Osteoblast (primary cell): Measurements from ENCODE around the gene PLCL1. TPM values are rescaled to one million over a fixed set of nuclear protein-coding genes. Genes with fewer than 3 reads are reported as not detected.

Experiments
- DNase-seq: peaks from one replicate; pipeline ENCODE4 v3.0.0; 2011; ENCODE audit warnings: low spot score, mixed read lengths; ENCODE audit not compliant: insufficient read length; ENCODE audit errors: missing footprints
- H2AFZ ChIP-seq: 2 replicates; pipeline ENCODE4 v1.6.0; 2011; ENCODE audit warnings: mild to moderate bottlenecking, low read length
- H3K27ac ChIP-seq: 2 replicates; pipeline ENCODE4 v1.5.1; 2011; ENCODE audit warnings: mild to moderate bottlenecking, low read depth, low read length, moderate library complexity
- H3K27me3 ChIP-seq: 2 replicates; pipeline ENCODE4 v1.6.0; 2012; ENCODE audit warnings: mild to moderate bottlenecking, control low read depth, inconsistent platforms, low read length, moderate library complexity; ENCODE audit not compliant: insufficient read depth
- H3K36me3 ChIP-seq: 2 replicates; pipeline ENCODE4 v1.5.1; 2011; ENCODE audit warnings: mild to moderate bottlenecking, low read length, control low read depth, moderate library complexity; ENCODE audit not compliant: insufficient read depth
- H3K4me1 ChIP-seq: 2 replicates; pipeline ENCODE4 v1.5.1; 2011; ENCODE audit warnings: mild to moderate bottlenecking, low read length, control low read depth, moderate library complexity; ENCODE audit not compliant: insufficient read depth
- H3K4me2 ChIP-seq: 2 replicates; pipeline ENCODE4 v1.6.0; 2011; ENCODE audit warnings: mild to moderate bottlenecking, low read length; ENCODE audit not compliant: insufficient read depth
- H3K4me3 ChIP-seq: fragments of 200-600 bp; sonication (generic); 3 replicates; pipeline ENCODE4 v1.5.1; 2012; ENCODE audit warnings: mild to moderate bottlenecking, low read length, inconsistent platforms; ENCODE audit not compliant: insufficient read depth
- H3K79me2 ChIP-seq: 2 replicates; pipeline ENCODE4 v1.6.0; 2012; ENCODE audit warnings: mild to moderate bottlenecking, low read length, control low read depth, inconsistent platforms; ENCODE audit not compliant: insufficient read depth
- H3K9me3 ChIP-seq: 2 replicates; pipeline ENCODE4 v1.5.1; 2011; ENCODE audit warnings: low read depth, low read length, control low read depth
- H4K20me1 ChIP-seq: 2 replicates; pipeline ENCODE4 v1.6.0; 2012; ENCODE audit warnings: mild to moderate bottlenecking, low read length, control low read depth; ENCODE audit not compliant: insufficient read depth
- total RNA-seq: library from RNA; depleted of rRNA; stranded (reverse); fragments of >200 nt; gene quantifications from 2 replicates; pipeline ENCODE4 v1.2.3, GENCODE V29; 2012
- TF ChIP-seq, protein P1 (sequence below): IDR thresholded peaks from 2 replicates; pipeline ENCODE4 v1.5.1; 2011; ENCODE audit warnings: mild to moderate bottlenecking, low read depth, low read length, moderate library complexity; ENCODE audit errors: extremely low read depth

The PLCL1 gene
- total RNA-seq = 3.2 and 4.0 TPM in 2 replicates

GRCh38 chr2:197804049-197804757 lies at the start of gene PLCL1:
TSS of gene PLCL1 (plus strand) at chr2:197804593.
- Histone ChIP-seq H3K27me3 (peaks cover 45% of the 10 kb centered on the region), H3K79me2 (no peaks in the 10 kb centered on the region), H3K36me3 (no peaks in the 10 kb centered on the region)

GRCh38 chr2:197759013-197759412 lies 45.4 kb upstream of the PLCL1 start:
- TF ChIP-seq, protein P1, sequence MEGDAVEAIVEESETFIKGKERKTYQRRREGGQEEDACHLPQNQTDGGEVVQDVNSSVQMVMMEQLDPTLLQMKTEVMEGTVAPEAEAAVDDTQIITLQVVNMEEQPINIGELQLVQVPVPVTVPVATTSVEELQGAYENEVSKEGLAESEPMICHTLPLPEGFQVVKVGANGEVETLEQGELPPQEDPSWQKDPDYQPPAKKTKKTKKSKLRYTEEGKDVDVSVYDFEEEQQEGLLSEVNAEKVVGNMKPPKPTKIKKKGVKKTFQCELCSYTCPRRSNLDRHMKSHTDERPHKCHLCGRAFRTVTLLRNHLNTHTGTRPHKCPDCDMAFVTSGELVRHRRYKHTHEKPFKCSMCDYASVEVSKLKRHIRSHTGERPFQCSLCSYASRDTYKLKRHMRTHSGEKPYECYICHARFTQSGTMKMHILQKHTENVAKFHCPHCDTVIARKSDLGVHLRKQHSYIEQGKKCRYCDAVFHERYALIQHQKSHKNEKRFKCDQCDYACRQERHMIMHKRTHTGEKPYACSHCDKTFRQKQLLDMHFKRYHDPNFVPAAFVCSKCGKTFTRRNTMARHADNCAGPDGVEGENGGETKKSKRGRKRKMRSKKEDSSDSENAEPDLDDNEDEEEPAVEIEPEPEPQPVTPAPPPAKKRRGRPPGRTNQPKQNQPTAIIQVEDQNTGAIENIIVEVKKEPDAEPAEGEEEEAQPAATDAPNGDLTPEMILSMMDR = no peak
- no peak for DNase-seq
- Histone ChIP-seq H3K9me3 (peaks cover 4% of the 10 kb centered on the region), H3K4me1 (no peaks in the 10 kb centered on the region), H3K79me2 (no peaks in the 10 kb centered on the region), H3K4me2 (no peak overlapping the region), H2AFZ (no peak overlapping the region), H3K27ac (no peak overlapping the region), H3K4me3 (no peak overlapping the region), H3K36me3 (no peaks in the 10 kb centered on the region), H4K20me1 (no peaks in the 10 kb centered on the region), H3K27me3 (no peaks in the 10 kb centered on the region)

More at GRCh38 chr2:197804049-197804757, at the start of gene PLCL1:
- H4K20me1 ChIP-seq = no peaks in the 10 kb centered on the region
- TF ChIP-seq, protein P1 = no peak
- H3K9me3 ChIP-seq = no peaks in the 10 kb centered on the region
- H3K4me2 ChIP-seq = peak within 1 kb of the TSS; percentile 81
- peak; percentile 97 for DNase-seq
- H3K4me3 ChIP-seq = peak within 1 kb of the TSS; percentile 71
- H3K27ac ChIP-seq = no peak within 1 kb of the TSS
- H3K4me1 ChIP-seq = peaks cover 14% of the 10 kb centered on the region
- H2AFZ ChIP-seq = peak within 1 kb of the TSS; percentile 64

- H3K9me3 ChIP-seq = peaks cover 4% of the 10 kb centered on the region
- no peaks in the 10 kb centered on the region for H3K4me1 ChIP-seq
- H4K20me1 ChIP-seq = no peaks in the 10 kb centered on the region
- no peak overlapping the region for H3K4me3 ChIP-seq
- TF ChIP-seq, protein P1 = no peak
- H3K79me2 ChIP-seq = no peaks in the 10 kb centered on the region
- H3K36me3 ChIP-seq = no peaks in the 10 kb centered on the region
- no peak for DNase-seq
- no peak overlapping the region for H3K27ac ChIP-seq
- no peak overlapping the region for H2AFZ ChIP-seq
- no peak overlapping the region for H3K4me2 ChIP-seq
- H3K27me3 ChIP-seq = no peaks in the 10 kb centered on the region
Measured at GRCh38 chr2:197759625-197760292, 44.6 kb upstream of the PLCL1 start.

GRCh38 chr2:197760293-197760657 lies 44.1 kb upstream of the PLCL1 start:
- TF ChIP-seq, protein P1 = no peak
- DNase-seq = no peak
- Histone ChIP-seq H3K9me3 (peaks cover 4% of the 10 kb centered on the region), H3K79me2 (no peaks in the 10 kb centered on the region), H3K4me3 (no peak overlapping the region), H4K20me1 (no peaks in the 10 kb centered on the region), H2AFZ (no peak overlapping the region), H3K4me1 (no peaks in the 10 kb centered on the region), H3K36me3 (no peaks in the 10 kb centered on the region), H3K27me3 (no peaks in the 10 kb centered on the region), H3K4me2 (no peak overlapping the region), H3K27ac (no peak overlapping the region)
